Stimulated activated CD4-positive, alpha-beta T cell treated with anti-CD3 and anti-CD28 coated beads, TNF-alpha, amount 100 ng/mL, for 1 hour (primary cell): ENCODE results near the gene LIPC.

Source experiments
- DNase-seq, 3 donors: peaks; one replicate each; pipeline ENCODE4 v3.0.0-alpha.2; 2020; ENCODE audit warnings: low read depth in 3 of 3, low spot score in 1 of 3

Gene LIPC

DNA sequence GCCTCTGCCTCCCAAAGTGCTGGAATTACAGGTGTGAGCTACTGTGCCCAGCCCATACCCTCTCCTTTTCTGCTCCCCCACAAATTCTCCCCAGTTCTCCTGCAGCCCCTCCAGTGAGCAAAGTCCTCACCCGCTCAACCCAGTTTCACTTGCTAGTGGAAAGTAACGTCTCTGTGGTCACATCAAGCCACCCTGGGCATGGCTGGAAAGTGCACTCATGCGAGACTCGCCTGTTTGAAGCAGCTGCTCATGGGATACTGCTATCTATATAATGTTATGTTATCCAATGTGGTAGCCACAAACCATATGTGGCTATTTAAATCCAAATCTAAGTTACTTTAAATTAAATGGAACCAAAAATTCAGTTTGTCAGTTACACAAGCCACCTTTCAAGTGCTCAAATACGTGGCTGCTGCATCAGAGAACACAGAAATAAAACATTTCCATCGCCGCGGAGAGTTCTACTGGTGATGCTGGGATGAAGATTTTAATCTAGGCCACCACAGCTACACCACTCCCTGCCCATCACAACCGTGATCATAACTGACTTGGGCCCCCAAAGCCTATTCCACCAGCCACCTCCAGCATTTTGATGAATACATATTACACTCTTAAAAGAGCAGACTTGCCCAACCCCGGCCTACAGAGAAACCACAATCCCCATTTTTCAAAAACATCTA, 119.4 kb downstream of the LIPC start:
- no peak for DNase-seq

DNA sequence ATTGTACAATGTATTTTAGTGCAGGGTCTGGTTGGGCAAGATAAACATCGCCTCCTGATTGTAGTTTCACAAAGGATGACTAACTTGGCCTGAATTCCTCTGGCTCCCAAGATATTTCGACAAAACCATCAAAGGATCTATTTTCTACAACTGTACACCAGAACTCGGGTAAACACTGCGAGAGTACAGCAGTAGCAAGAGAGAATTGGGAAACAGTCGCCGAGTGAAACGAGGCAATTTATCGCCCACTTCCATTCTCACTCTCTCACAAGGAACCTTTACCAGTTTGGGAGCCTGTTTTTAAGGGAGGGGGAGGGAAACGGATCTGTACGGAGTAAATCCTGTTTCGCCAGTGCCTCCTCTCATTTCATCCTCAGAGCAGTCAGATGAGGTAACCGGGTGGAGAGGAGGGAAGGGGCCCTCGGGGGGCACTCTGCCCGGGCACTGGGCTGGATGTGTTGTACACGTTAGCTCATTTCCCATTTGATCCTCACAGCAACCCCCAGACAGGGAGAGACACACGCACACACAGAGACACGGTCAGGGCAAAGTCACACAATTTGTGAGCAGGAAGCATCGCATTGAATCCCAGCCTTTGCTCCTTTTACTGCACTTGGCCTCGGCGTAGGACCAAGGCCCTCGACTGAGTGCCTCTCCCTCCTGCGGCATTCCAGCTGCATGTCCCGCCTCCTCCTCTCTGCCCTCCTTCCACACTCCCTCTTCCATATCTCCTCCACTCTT, 120.1 kb downstream of the LIPC start:
- no peak for DNase-seq

DNA sequence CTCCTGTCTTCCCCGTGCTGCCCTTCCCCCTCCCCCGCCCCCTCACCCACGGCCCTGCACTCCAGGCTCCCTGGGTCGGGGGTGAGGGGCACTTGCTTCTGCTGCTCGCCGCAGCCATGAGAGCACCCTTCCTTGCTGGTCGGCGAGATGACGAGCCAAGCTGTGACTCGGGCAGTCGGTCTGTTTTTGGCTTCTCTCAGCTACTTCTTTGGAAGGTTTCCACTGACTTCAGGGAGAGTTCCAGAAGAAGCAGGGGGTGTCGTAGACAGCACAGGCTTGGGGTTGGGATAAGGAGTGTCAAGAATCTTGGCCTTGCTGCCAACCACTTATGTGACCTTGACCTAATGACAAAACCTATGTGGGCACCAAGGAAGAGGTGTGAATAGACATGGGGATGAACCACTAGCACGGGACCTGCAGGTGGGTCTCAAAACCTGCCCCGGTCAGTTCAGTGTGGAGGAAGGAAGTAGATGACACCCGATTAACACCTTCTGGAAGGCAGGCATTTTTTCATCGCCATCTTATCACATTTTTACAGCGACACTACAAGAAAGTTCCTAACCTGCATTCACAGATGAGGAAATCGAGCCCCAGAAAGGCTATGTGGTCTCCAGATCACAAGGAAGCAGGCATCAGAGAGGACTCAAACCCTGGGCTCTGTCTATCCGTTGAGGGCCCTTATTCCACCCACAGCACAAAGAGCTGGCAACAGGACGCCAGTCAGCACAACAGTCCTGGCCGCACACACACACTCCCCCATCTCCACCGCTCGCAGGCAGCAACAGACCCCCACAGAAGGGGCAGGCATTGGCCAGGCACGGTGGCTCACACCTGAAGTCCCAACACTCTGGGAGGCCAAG, 120.9 kb downstream of the LIPC start:
- no peak for DNase-seq

DNA sequence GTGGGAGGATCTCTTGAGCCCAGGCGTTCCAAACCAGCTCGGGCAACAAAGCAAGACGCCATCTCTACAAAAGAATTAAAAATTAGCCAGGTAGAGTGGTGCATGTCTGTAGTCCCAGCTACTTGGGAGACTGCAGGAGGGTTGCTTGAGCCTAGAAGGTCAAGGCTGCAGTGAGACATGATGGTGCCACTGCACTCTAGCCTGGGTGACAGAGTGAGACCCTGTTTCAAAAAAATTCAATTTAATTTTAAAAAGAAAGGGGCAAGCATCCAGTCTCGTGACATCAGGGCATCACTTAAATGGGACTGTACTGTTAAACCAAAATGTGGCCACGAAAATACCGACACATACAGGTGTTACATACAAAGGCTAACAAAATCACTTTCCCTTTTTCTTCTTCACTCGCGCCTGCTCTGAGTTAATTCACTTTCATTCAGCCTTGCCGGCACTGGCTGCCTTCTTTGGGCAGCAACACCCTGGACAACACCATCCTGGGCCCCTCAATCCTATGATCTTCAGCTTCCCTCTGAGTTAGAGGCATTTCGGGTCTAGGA, 121.7 kb downstream of the LIPC start:
- no peak for DNase-seq

DNA sequence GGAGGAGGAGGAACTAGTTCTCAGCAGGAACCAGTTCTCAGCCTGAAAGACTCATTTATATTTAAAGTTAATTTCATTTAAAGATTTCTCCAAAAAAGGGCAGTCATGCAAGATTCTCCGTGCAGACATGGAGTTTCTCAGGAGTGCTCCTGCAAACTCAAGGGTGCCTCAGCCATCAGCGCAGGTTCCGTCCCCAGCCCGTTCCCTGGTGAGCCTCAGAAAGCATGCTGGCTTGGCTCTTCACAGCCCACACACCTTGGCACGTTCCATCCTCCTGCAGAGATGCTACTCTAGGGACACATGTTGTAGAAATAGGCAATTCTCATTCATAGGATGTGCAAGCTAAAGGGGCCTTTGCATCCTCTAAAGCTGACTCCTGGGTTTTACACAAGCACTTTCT, 123.0 kb downstream of the LIPC start:
- DNase-seq: no peak

DNA sequence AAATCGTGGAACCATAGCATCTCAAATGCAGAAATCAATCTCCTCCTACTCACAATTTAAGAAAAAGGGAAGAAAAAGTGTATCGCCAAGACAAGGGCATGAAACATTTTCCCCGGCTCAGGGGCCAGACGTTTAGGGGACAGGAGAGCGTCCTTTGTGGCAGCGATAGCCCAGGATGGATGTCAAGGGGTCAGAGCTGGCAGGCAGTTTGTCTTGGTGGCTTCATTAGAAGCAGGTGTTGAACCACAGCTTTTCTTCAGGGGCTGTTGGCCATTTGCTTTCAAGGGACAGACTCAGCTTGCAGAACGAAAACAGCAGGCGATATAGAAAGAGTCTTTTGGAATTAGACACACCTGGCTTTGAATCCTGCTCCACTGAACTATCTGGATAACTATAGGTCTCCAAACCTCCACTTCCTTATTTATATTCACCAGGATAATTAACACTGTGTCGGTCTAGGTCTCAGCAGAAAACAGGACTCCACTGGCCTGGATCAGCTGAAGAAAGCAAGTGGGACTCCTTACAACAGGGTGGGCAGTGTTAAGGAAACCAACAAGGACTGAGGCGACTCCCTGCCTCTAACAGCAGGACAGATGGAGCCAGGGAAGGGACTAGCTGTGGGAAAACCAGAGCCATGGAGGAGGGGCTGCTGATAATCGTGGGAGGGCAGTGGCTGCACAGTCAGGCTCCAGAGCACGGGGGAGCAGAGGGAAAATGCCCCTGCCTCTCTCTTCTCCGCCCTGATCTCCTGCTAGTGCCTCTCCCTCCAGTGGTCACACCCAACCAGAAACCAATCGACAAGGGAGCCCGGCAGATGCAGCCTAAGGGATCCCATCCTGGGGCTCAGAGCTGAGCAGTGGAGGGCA, 123.6 kb downstream of the LIPC start:
- no peak for DNase-seq

DNA sequence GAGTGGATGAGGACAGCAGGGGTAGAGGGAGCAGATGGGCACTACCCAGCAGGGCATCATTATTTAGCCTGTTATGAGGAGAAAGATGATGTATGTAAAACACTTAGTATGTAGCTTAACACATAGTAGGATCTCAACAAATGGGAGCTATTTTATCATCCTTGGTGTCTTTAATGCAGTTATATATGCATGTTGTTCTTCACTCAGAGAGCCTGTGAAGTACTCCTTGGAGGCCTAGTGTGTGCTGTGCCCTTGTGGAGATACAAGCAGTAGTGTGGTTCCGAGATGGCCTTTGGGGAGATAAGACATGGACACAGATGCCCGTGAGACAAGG, 124.2 kb downstream of the LIPC start:
- DNase-seq: no peak

GRCh38 chr15:58556541-58556940, 124.8 kb downstream of the LIPC start:
- no peak for DNase-seq

DNA sequence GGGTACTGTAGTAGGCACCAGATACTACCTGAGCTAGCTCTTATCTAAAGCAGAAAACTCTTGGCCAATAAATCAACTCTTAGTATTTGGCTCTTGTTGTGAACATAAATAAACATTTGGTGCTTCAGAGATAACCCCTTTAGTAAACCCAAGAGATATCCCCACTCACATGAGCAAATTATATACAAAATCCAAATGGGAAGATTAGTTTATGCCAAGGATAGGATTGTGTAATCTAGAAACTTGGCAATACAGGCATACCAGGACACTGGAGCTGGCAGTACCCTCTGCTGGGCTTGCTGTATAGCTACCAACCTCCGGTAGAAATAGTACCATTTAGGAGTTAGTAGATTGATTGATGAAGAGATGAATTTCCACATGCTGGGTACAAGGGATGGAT, 127.0 kb downstream of the LIPC start:
- DNase-seq: no peak

DNA sequence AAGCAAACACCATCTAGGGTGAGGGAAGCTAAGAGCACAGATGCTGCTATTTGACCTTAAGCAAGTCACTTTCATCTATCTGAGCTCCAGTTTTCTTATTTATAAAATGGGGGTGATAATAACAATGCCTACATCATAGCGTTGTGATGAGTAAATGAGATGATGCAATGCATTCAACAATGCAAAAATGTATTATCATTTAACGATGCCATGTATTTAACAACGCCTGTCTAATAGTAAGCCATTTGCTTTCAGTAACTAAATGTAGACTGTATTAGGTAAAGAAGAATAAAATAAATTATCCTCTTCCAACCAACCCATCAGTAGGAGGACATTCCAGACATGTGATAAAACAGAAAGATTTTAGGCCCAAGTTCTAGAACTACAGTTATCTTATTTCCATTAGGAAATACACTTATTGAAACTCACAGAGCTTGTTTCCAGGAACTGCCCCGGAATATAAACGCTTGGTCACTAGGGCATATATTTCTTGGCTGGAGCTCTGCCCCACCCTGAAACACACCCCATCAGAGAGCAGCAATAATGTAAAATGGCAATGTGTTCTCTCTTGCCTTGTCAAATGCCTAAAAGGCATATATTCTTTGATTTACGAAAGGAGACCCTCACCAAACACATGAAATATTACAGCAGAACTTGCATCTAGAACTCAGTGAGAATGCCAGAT, 128.3 kb downstream of the LIPC start:
- DNase-seq: no peak

- no peak for DNase-seq
Observed at GRCh38 chr15:58561321-58561720, 129.5 kb downstream of the LIPC start.

DNA sequence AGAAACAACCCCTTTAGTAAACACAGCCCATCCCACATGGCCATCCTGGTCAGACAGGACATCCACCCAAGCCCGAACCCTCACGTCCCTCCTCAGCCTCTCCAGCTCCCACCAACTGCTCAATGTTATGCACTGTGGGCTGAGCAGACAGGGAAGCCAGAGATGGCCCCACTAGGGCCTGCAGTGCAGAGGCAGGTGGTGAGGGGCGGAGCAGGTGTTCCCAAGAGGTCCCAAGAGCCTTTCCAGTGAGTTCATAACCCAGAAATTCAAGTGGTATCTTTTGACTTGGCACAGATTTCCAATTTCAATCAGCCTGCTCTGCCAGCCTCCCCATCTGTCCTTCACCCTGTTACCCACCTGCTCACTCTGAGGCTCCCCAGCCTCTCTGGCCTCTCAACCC, 130.3 kb downstream of the LIPC start:
- DNase-seq: no peak

DNA sequence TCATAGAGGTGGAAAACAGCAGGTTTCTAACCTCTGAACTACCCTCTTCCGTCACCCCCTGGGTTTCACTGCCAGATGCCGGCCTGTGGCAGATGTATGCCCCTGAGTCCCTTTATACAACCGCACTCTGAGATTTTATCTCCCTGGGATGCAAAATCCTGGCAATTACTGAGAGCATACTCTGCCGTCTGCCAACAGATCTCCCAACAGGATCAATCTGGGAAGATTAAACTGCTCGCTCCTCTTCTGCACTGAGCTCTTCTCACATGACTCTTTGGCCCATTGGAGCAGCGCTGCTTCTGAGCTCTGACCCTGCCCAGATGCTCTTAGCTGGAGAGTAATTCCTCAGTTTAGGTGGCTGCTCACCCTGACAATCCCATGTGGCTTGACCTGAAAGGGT, 133.2 kb downstream of the LIPC start:
- DNase-seq: no peak

- no peak for DNase-seq
Observed at GRCh38 chr15:58565619-58566018, 133.8 kb downstream of the LIPC start.

- no peak for DNase-seq
Observed at GRCh38 chr15:58566029-58566428, 134.2 kb downstream of the LIPC start.

DNA sequence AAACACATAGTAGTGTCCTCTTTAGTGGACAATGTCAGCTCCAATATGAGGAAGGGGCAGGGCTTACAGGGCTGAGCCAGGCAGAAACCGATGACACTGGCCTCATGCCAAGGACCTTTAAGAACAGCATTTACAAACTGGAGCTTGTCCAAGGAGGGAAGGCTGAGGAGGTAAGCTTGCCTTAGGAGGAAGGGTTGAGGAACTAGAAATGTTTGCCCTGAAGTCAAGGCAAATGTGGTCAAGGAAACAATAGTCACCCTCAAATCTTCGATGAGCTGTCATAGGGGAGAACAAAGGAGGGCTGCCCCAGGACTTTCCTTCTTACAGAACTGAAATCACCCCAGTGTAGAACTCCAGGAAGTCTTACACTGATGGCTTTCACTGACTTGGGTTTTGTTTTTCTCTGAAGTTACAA, 136.4 kb downstream of the LIPC start:
- no peak for DNase-seq

- no peak for DNase-seq
Observed at GRCh38 chr15:58569455-58569854, 137.7 kb downstream of the LIPC start.

GRCh38 chr15:58571491-58571890, 139.7 kb downstream of the LIPC start:
- no peak for DNase-seq

GRCh38 chr15:58572521-58572920, 140.7 kb downstream of the LIPC start:
- no peak for DNase-seq

DNA sequence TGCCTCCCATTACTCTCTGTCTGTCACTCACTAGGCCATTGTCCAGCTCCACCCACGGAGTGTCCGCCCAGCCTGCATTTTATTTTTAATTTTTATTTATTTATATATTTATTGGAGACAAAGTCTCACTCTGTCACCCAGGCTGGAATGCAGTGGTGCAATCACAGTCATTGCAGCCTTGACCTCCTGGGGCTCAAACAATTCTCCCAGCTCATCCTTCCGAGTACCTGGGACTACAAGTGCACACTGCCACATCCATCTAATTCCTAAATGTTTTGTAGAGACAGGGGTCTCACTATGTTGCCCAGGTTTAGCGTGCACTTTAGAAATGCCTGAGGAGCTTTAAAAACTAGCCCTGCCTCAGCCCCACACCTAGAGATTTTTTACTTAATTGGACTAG, 141.5 kb downstream of the LIPC start:
- no peak for DNase-seq
